HL-60/S4 (cell line): ENCODE results near the gene RFPL2.

Source experiments
- in situ Hi-C: fragments of 300-500 bp; cut with MboI; formaldehyde crosslinking; loops from 2 replicates; pipeline ENCODE4 v1.14.3; 2022; ENCODE audit warnings: low sequenced_read_pairs

Gene RFPL2

DNA sequence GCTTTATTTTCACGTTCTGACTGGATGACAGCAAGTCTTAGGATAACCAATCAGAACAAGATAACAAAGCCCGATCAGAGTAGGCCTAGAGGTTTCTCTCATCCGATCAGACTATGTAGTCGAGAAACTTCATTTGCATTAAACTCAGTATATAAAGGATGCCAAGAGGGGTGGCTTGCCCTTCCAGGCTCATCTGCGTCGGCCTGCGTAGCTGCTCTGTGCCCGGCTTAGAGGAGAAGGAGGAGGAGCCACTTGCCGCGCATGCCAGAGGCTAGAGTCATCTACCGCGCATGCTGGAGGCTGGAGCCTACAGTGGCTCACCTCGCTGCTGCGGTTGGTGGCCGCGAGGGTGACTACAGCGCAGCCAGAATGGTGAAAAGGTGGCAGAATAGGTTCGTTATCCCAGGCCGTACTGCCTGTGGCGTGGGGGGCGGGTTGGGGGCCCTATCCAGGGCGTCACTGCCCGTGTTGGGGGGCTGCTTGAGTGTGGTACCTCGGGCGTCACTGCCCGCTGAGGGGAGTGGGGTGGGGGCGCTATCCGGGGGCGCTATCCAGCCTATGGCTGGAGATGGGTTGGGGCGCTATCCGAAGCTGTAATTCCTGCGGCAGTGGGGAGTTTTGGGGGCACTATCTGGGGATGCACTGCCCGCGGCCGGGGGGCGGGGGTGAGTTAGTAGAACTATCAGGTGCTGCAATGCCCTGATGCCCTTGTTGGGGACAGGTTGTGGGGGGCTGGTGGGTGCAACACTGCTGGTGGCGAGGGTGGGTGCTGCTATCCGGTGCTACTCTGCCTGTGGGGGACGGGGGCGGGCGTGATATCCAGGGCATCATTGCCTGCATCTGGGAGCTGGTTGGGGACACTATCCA is at the start of gene RFPL2:
RFPL2 (minus strand) TSS at position 218 of the 867 bp plus-strand sequence. CDS start 2,622 bp downstream, outside the sequence.
- in situ Hi-C loops: no loop called here

DNA sequence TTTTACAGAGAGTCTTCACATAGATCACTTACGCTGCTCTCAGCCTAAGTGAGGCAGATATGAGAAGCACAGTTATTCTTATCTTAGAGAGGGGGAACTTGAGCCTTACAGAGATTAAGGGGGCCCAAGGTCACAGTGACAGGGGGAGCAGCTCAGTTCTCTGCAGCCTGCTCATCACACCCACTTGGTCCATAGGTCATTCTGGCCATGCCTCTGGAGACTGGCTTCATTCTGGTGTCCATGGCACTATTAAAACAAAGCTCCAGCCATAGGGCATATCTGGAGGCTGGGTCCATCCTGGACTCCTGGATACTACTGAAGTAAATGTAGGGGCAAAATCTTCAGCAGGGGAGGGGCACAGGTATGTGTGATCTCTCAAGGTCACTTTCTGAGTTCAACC is 44.4 kb upstream of the RFPL2 start:
- in situ Hi-C loops: no loop called here

DNA sequence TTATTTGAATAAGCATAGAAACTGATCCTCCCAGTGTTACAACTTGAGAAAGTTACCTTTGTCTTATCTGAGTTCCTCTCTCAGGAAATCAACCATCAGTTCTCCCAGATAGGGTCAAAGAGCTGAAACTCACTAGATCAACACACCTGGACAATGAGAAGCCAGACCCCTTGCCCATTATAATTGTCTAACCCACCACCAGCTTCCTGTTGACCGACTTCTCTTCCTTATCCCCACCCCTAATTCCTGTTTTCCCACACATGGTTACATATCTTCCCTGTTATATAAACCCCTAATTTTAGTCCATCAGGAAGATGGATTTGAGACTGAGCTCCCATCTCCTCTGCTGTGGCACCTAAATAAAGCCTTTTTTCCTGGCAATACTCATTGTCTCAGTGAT is 43.4 kb upstream of the RFPL2 start:
- in situ Hi-C loops: no loop called here

DNA sequence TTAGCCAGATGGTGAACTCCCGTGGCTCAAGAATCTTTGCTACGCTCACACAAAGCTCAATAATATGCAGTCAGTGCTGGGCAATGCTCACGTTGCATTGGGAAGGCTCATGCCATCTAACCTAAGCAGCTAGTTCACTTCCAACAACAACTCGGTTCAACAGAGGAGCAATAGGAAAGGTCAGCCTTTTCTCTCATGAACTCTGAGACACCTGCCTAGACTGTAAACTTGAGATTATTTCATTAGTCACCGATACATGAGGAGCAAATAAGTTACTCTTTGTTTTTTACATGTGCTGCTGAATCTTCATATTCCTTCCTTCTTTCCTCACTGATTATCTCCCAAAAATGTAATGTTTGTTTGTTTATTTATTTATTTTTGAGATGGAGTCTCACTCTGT is 41.3 kb upstream of the RFPL2 start:
- in situ Hi-C loops: no loop called here

DNA sequence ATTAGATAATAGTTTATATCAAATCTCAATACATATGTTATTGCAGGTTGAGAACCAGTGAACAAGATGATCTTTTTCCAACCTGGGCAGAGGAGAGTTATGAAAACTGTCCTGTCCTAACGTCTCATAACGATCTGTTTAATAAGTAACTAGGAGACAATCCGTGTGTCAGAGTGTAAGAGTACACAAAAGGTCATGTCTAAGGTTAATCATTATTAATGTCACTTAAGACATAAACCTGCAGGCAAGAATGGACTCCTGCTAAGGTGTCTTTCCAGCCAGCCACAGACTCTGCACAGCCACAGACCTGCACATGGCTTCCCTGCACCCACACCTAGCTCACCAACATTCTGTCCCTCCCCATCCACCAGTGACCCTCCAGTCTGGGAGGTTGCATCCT is 40.2 kb upstream of the RFPL2 start:
- in situ Hi-C loops: no loop called here

DNA sequence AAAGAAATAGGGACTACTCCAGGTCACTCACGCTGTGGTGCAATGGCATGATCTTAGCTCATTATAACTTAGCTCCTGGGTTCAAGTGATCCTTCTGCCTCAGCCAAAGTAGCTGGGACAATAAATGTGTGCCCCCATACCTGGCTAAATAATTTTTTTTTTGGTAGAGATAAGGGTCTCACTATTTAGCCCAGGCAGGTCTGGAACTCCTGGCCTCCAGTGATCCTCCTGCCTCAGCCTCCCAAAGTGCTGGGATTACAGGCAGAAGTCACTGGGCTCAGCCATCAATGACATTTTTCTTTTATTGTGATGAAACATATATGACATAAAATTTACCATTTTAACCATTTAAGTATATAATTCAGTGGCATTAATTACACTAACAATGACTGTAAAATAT is 39.7 kb upstream of the RFPL2 start:
- in situ Hi-C loops: no loop called here

DNA sequence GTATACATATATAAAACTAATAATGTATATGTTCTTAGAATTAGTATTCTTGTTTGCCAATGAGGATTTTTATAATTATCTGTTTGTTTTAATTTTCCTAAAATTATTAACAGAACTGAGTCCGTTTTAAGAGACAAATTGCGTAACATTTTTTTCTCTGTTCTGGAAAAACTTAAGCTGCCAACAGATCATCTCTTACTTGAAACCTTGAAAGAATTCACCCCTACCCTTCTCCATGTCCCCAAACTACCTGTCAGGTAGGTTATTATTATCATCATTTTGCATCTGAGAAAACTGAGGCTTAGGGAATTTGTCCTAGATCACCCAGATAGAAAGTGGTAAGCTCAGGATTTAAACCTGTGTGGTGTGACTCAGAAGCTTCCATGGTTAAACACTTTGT is 35.6 kb upstream of the RFPL2 start:
- in situ Hi-C loops: no loop called here

DNA sequence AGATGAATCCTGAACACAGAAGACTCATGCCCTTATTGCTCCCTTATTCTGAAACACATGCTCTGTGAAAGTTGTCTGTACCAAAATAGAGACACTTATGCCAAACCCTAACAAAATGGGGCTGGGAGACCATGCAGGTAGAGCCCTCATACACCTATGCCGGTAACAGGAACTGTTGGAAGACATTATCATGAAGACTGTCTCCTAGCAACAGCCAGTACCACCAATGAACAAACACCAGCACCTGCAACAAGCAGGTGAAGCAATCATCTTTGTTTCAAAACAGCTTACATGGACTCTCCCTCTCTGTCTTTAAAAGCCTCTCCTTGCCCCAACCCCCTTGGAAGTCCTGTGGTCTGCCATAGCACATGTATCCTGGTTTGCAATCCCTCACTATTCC is 33.0 kb upstream of the RFPL2 start:
- in situ Hi-C loops: no loop called here

DNA sequence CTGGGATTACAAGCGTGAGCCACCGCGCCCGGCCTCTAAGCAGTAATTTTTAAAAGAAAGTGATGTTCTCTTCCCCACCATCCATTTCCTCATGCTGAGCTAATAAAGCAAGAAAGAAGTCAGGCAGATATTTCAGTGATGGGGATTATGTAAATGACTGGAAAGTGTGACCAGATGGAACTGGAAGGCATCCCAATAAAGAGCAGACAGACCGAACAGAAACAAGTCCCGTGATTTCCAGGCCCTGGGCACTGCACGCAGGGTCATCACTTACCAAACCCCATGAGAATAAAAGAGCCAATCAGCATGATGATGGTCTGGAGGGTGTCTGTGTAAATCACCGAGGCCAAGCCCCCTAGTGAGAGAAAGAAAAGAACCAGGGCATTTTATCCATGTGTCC is 32.1 kb upstream of the RFPL2 start:
- in situ Hi-C loops: no loop called here

DNA sequence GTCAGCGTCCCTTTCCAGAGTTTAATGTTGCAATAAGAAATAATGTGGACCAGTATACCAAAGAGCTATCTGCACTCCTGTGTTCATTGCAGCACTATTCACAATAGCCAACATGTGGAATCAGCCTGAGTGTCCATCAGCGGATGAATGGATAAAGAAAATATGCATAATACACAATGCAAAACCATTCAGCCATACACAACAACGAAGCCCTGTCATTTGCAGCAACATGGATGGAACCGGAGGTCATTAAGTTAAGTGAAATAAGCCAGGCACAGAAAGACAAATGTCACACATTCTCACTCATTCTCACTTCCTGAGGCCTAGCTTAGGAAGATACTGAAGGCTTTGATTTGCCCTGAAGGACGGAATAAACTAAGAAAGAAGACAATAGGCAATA is 28.2 kb upstream of the RFPL2 start:
- in situ Hi-C loops: no loop called here

DNA sequence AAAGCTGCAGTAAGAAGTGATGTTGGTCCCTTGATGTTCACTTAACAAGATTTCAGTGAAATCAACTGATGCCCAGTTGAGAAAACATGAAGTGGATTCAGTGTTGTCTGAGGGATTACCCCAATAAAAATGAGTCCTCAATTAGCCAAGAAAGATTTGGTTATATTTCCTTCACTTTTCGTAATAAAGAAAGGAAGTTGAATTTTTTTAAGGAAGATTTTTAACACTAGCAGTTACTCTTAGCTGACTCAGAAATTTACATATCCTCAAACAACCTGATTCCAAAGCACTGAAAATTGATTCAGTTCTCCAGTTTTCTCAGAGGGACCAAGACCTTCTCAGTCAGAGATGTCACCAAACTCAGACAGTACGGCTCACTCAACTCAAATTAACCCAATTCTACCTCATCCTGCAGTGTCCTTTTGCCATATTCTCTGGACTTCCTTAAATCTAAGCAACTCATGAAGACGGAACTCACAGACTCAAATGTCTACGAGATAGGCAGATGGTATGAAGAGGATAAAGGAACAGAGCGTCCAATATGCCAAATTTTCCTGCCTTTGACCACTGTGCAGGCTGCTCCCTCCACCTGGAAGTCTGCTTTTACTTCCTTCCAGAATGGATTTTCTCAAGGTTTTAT is 27.4 kb upstream of the RFPL2 start:
- in situ Hi-C loops: no loop called here

DNA sequence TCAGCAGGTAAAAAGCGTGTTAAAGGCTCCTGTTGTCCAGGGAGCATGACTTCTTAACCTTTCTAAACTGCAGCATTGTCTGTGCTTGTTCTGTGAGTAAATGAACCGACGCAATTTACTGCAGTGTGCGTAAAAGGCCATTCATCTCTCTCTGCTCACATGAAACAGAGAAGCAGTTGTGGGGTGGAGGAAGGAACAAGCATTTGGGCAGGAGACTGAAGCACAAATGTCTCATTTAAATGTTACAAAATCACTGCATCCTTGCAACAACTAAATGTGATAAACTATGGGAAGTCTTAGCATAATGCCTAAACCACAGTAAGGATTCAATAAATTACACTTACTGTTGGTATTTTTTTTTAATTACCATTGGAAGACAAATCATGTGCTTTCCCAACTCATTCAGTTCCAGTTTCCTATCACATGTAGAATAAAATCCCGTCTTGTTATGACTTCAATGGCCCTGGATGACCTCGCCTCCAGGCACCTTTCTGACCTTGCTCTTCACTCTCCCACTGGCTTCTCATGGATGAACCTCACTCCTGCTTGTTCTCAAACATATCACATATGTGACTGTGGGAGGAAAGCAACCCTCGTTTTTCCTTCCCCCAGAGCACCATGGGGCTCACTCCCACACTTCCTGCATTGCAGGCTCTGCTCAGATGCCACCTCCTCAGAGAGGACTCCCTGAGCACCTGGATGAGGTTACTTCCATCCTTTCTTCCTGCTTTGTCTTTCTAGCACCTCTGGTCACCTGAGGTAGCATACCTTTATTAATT is 21.6 kb upstream of the RFPL2 start:
- in situ Hi-C loops: no loop called here

DNA sequence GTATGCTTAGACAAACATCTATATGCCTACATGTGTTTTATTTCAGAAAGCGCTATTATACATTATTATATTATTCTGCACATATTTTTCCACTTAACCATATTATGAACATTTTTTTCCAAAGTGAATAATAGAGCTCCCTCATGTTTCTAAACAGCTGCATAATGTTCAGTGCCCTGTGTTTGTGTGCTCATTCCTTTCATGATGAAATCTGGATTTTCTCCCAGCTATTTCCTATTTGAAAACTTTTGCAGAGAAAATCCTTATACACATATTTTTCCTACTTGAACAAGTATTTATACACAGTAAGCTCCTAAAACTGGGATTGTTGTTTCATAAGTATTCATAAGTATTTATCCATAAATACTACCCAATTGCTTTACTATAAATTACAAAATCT is 18.1 kb upstream of the RFPL2 start:
- in situ Hi-C loops: no loop called here

DNA sequence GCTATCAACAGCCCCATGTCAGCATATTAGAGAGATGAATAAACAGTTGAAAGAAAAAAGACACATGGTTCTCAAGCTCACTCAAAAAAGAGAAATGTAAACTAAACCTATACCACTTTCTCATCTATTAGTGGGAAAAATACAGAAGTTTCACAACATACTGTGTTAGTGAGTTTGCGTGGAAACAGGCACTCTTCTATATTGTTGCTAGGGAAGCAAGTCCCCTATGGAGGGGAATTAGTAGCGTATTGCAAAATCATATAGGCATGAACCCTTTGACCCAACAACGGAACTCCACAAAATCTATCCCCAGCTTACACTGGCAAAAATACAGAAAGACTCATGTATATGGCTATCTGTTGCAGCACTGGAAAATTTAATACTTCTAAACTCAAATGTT is 14.2 kb upstream of the RFPL2 start:
- in situ Hi-C loops: no loop called here

DNA sequence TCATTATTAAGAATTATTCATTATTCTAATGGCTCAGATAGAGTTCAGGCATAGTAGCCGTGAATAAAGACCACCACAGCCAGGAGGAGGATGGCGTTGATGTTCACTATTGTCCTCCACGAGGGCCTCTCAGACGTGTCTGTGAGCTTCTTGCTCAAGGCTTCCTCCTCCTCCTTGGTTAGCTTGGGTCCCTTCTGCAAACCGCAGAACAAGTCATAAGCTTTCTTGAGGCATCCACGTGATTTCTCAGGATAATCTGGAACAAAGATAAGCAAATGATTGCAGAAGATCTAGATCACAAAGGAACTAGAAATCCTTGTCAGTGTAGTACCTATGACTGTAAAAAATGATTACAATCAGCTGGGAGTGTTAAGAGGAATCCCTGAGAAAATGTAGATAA is 13.6 kb upstream of the RFPL2 start:
- in situ Hi-C loops: no loop called here

DNA sequence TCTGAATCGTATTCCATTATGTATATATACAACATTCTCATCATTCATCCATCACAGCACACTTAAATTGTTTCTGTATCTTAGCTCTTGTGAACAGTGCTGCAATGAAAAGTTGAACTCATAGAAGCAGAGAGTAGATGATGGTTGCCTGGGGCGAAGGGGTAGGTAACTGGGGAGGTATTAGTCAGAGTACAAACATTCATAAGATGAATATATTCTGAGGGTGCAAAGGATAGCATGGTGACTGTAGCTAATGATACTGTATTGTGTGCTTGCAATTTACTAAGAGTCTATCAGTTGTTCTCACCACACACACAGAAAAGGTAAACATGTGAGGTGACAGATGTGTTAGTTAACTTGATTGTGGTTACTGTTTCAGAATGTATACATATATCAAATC is 12.6 kb upstream of the RFPL2 start:
- in situ Hi-C loops: no loop called here

DNA sequence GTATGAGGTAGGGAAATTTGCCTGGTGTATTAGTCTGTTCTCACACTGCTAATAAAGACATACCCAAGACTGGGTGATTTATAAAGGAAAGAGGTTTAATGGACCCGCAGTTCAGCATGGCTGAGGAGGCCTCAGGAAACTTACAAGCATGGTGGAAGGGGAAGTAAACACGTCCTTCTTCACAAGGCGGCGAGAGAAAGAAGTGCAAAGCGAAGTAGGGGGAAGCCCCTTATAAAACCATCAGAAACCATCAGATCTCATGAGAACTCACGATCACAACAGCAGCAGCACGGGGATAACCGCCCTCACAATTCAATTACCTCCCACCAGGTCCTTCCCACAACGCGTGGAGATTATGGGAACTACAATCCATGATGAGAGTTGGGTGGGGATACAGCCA is 12.0 kb upstream of the RFPL2 start:
- in situ Hi-C loops: no loop called here

DNA sequence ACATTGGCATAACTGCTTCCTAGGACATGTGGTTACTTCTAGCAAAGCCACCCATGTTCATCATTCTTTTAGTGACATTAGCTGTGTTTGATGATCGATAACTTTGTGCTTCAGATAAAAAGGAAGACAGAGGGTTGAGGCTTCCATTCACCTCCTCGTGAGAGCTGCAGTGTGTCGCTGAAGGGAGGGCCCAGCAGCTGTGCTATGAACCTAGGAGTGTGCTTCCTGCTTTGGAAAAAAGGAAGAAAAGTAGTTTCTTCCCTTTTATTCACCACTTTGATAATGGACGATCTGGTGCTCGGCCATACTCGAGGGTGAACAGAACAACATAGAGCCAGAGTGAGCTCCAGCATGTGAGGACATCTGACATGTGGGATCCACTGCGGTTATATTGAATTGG is 6.1 kb upstream of the RFPL2 start:
- in situ Hi-C loops: no loop called here

DNA sequence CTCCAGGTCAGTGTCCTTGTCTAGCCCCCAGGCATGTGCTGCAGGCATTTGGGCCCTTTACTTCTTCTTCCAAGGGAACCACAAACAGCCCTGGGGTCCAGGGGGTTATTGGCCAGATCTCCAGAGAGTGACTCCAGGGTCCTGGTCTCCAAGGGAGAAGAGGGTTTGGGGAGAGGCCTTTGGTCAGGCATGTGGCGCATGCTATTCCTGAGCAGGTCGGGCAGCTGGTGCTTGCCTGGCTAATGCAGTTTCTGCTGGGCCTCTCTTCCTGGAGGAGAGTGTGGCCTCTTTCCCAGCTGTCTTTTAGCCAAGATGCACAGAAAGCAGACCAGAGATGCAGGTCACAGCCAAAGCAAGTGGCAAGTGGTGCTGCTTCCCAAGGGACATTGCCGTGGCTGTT is 3.8 kb upstream of the RFPL2 start:
- in situ Hi-C loops: no loop called here

DNA sequence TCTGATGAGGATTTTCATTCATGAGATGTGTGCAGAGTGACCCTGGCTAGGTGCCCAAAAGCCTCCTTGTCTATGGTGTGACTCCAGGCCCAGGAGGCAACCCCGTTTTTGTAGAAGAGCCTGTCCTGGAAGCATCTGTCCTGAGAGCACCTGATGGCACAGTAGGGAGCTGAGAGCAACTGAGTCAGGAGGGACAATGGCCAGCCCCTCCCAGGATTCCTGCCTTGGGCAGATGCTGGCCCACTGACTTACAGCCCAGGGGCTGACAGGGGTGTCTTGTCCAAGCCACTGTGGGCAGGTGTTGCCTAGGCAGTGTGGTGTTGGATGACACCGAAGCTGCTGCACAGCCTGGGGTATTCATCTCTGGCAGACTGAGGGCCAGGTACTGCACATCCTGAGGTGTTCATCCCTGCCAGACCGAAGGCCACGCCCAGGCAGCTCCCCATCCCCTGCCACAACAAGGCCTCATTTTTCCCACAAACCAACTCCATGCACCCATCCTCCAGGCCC is 3.2 kb upstream of the RFPL2 start:
- in situ Hi-C loops: no loop called here
